IPS-15b (cell line): ENCODE measurements around the gene OR2H1.

ENCODE experiments used
- H3K27me3 ChIP-seq: one replicate; pipeline ENCODE4 v1.6.1; 2013; ENCODE audit warnings: low read length; ENCODE audit not compliant: control insufficient read depth, insufficient read depth
- H3K36me3 ChIP-seq: one replicate; pipeline ENCODE4 v1.6.1; 2013; ENCODE audit warnings: low read length; ENCODE audit not compliant: control insufficient read depth, insufficient read depth
- H3K4me1 ChIP-seq: one replicate; pipeline ENCODE4 v1.6.1; 2013; ENCODE audit warnings: mild to moderate bottlenecking, low read length; ENCODE audit not compliant: control insufficient read depth, insufficient read depth
- H3K4me3 ChIP-seq: one replicate; pipeline ENCODE4 v1.5.1; 2013; ENCODE audit warnings: low read depth, low read length
- H3K9ac ChIP-seq: one replicate; pipeline ENCODE4 v1.6.1; 2013; ENCODE audit warnings: low read depth, mild to moderate bottlenecking, low read length
- H3K9me3 ChIP-seq: one replicate; pipeline ENCODE4 v1.6.1; 2013; ENCODE audit warnings: mild to moderate bottlenecking, low read length; ENCODE audit not compliant: control insufficient read depth, insufficient read depth

The OR2H1 gene

DNA sequence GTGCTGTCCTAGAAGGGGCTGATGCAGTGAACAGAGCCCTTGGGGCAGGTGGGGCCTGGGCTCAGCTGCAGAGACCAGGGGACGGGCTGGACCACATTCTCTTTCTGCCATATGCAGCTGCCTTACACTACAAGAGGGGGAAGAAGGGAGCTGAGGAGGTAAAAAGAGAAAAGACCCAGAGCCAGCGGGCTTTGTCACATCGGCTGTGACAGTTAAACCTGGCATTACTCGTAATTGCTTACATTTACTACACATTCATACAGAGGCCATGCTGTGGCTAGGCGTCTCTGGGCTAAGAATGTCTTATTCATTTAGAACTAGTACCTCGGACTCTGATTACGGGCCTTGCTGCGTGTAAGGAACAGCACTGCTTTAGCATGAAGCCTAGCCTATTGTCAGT lies 43.6 kb downstream of the OR2H1 start:
- no peak overlapping the region for H3K4me3 ChIP-seq
- H3K9me3 ChIP-seq: no peaks in the 10 kb centered on the region
- no peak overlapping the region for H3K9ac ChIP-seq
- no peaks in the 10 kb centered on the region for H3K4me1 ChIP-seq
- no peaks in the 10 kb centered on the region for H3K36me3 ChIP-seq
- no peaks in the 10 kb centered on the region for H3K27me3 ChIP-seq

- H3K27me3 ChIP-seq: no peaks in the 10 kb centered on the region
- no peaks in the 10 kb centered on the region for H3K36me3 ChIP-seq
- no peaks in the 10 kb centered on the region for H3K9me3 ChIP-seq
- no peak overlapping the region for H3K4me3 ChIP-seq
- no peaks in the 10 kb centered on the region for H3K4me1 ChIP-seq
- no peak overlapping the region for H3K9ac ChIP-seq
Measured at GRCh38 chr6:29501106-29501505, 44.2 kb downstream of the OR2H1 start.

DNA sequence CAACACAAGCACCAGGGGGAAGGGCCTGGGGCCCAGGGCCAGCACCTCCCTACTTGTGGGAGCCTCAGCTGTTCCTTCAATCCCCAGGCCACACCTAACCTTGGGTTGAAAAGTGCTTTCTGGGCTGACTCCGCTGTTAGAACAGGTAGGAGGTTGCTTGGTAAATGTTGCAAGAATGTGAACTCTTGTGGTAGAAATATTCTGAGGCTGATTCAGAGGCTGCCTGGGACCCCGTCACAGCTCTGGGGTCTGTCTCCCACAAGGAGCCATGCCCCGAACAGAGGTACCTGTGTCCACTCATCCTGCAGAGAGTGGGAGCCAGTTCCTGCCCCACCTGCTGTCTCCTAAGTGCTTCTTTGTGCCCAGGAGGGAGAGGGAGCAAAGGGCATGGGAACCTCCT lies 45.2 kb downstream of the OR2H1 start:
- Histone ChIP-seq H3K9me3 (no peaks in the 10 kb centered on the region), H3K4me3 (no peak overlapping the region), H3K9ac (no peak overlapping the region), H3K27me3 (no peaks in the 10 kb centered on the region), H3K4me1 (no peaks in the 10 kb centered on the region), H3K36me3 (no peaks in the 10 kb centered on the region)

GRCh38 chr6:29502597-29502996 lies 45.6 kb downstream of the OR2H1 start:
- no peak overlapping the region for H3K9ac ChIP-seq
- H3K9me3 ChIP-seq: no peaks in the 10 kb centered on the region
- no peaks in the 10 kb centered on the region for H3K27me3 ChIP-seq
- H3K36me3 ChIP-seq: no peaks in the 10 kb centered on the region
- no peaks in the 10 kb centered on the region for H3K4me1 ChIP-seq
- no peak overlapping the region for H3K4me3 ChIP-seq

DNA sequence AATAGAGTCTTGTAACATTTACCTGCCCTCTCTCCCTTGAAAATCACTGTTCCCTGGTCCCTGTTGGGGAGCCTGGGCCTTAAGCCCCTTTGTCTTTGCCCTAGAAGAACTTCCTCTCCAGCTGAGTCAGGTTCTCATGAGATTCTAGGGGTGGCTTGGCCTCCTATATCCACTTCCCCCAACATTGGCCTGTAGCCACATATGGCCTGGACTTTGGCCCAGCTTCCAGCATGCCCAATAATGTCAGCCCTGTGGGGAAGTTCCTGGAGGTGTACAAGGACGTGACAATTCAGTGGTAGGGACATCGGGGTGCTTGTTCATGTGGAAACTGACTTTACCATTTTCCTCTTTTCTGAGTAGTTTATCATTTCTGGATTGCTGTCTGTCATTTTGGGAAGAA lies 48.0 kb downstream of the OR2H1 start:
- H3K4me1 ChIP-seq: no peaks in the 10 kb centered on the region
- H3K9ac ChIP-seq: no peak overlapping the region
- no peaks in the 10 kb centered on the region for H3K36me3 ChIP-seq
- H3K9me3 ChIP-seq: no peaks in the 10 kb centered on the region
- no peak overlapping the region for H3K4me3 ChIP-seq
- H3K27me3 ChIP-seq: no peaks in the 10 kb centered on the region

- Histone ChIP-seq H3K4me1 (no peaks in the 10 kb centered on the region), H3K36me3 (no peaks in the 10 kb centered on the region), H3K9ac (no peak overlapping the region), H3K9me3 (no peaks in the 10 kb centered on the region), H3K27me3 (no peaks in the 10 kb centered on the region), H3K4me3 (no peak overlapping the region)
Measured at GRCh38 chr6:29505808-29506207, 48.9 kb downstream of the OR2H1 start.

DNA sequence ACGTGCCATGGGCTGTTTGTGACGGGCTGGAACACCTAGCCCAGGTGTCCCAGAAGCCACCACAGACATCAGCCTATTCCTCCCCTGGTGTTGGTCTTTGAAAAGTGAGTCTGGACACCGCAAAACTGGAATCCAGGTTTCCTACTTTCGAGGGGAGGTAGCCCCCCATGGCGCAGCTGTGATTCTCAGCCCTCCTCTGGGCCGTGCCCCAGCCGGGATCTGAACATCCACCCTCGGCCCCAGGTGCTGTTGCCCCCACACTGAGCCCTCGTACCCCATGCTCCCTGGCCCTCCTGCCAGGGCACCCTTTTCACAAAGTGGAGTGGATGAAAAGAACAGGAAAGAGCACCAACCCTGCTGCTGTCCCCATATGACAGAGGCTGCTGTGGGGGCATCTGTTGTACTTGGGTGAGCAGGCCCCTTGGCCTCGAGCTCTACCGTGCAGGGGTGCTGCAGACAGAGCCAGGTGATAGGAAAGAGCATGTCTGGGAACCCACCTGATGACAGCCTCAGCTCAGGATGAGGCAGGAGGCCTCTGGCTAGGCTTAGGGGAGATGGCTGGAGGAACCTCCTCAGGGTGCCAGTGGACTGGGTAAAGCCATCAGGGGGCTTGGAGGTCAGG lies 49.6 kb downstream of the OR2H1 start:
- H3K36me3 ChIP-seq: no peaks in the 10 kb centered on the region
- H3K27me3 ChIP-seq: no peaks in the 10 kb centered on the region
- H3K4me3 ChIP-seq: no peak overlapping the region
- no peak overlapping the region for H3K9ac ChIP-seq
- H3K4me1 ChIP-seq: no peaks in the 10 kb centered on the region
- no peaks in the 10 kb centered on the region for H3K9me3 ChIP-seq

- no peak overlapping the region for H3K4me3 ChIP-seq
- H3K36me3 ChIP-seq: no peaks in the 10 kb centered on the region
- H3K9ac ChIP-seq: no peak overlapping the region
- H3K27me3 ChIP-seq: no peaks in the 10 kb centered on the region
- H3K9me3 ChIP-seq: no peaks in the 10 kb centered on the region
- no peaks in the 10 kb centered on the region for H3K4me1 ChIP-seq
Measured at GRCh38 chr6:29507319-29507718, 50.4 kb downstream of the OR2H1 start.

GRCh38 chr6:29509239-29509638 lies 52.3 kb downstream of the OR2H1 start:
- H3K9ac ChIP-seq: no peak overlapping the region
- no peak overlapping the region for H3K4me3 ChIP-seq
- H3K9me3 ChIP-seq: no peaks in the 10 kb centered on the region
- H3K4me1 ChIP-seq: no peaks in the 10 kb centered on the region
- H3K27me3 ChIP-seq: no peaks in the 10 kb centered on the region
- no peaks in the 10 kb centered on the region for H3K36me3 ChIP-seq

- no peaks in the 10 kb centered on the region for H3K4me1 ChIP-seq
- H3K9ac ChIP-seq: no peak overlapping the region
- no peaks in the 10 kb centered on the region for H3K27me3 ChIP-seq
- H3K4me3 ChIP-seq: no peak overlapping the region
- no peaks in the 10 kb centered on the region for H3K9me3 ChIP-seq
- H3K36me3 ChIP-seq: no peaks in the 10 kb centered on the region
Measured at GRCh38 chr6:29509711-29510110, 52.8 kb downstream of the OR2H1 start.

GRCh38 chr6:29510202-29510601 lies 53.2 kb downstream of the OR2H1 start:
- Histone ChIP-seq H3K4me3 (no peak overlapping the region), H3K9ac (no peak overlapping the region), H3K4me1 (no peaks in the 10 kb centered on the region), H3K27me3 (no peaks in the 10 kb centered on the region), H3K36me3 (no peaks in the 10 kb centered on the region), H3K9me3 (no peaks in the 10 kb centered on the region)

DNA sequence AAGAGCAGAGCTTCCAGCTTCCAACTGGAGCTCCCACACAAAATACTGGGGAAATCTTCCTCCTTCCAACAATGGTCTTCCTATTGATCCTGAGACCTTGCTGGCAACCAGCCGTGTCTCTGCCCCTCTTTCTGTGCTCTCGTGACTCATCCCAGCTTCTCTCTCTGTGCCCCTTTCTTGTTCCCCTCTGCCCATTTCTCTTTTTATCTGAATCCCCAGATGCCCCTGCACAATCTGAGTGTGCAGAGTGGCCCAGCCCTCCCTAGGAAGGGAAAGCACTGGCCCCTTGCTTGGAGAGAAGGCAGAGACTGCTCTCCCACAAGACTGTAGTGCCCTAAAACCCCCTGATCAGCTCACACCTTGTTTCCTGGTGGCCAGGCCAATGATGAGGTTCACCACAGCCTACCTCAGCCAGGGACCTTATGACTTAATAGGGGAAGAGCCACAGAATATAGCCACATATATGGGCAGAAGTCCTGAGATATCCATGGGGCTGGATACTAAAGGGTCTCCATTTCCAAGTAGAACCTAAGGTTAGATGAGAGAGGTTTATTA lies 53.9 kb downstream of the OR2H1 start:
- Histone ChIP-seq H3K9me3 (no peaks in the 10 kb centered on the region), H3K4me1 (no peaks in the 10 kb centered on the region), H3K27me3 (no peaks in the 10 kb centered on the region), H3K4me3 (no peak overlapping the region), H3K9ac (no peak overlapping the region), H3K36me3 (no peaks in the 10 kb centered on the region)
